Astrocyte (in vitro differentiated cells and primary cell): Measurements from ENCODE around the gene TYW3. TPM values are rescaled to one million over a fixed set of nuclear protein-coding genes. Genes with fewer than 3 reads are reported as not detected.
"Not testable (repeated sequence)": the region's sequence is repeated elsewhere in the genome, so short reads cannot be mapped to it uniquely, and the experiment has no call there.

Source experiments
- DNase-seq: peaks from one replicate; pipeline ENCODE4 v3.0.0-alpha.2; 2010; ENCODE audit warnings: low read depth
- FAIRE-seq: peaks from 2 replicates; lab custom pipeline; 2011; peaks lifted over from hg19 to GRCh38; lab: Jason Lieb, UNC
- H2AFZ ChIP-seq: 2 replicates; pipeline ENCODE4 v1.6.0; 2012; ENCODE audit warnings: low read depth, low read length, inconsistent platforms
- H3K27ac ChIP-seq: 2 replicates; pipeline ENCODE4 v1.5.1; 2011; ENCODE audit warnings: low read depth, low read length, inconsistent platforms
- H3K27me3 ChIP-seq: 2 replicates; pipeline ENCODE4 v1.6.0; 2011; ENCODE audit warnings: low read length, inconsistent platforms; ENCODE audit not compliant: insufficient read depth
- H3K36me3 ChIP-seq: 2 replicates; pipeline ENCODE4 v1.5.1; 2011; ENCODE audit warnings: low read length, inconsistent platforms; ENCODE audit not compliant: insufficient read depth
- H3K4me1 ChIP-seq: 2 replicates; pipeline ENCODE4 v1.5.1; 2011; ENCODE audit warnings: low read length, inconsistent platforms; ENCODE audit not compliant: insufficient read depth
- H3K4me2 ChIP-seq: 2 replicates; pipeline ENCODE4 v1.6.0; 2012; ENCODE audit warnings: low read length, inconsistent platforms
- H3K4me3 ChIP-seq: 2 replicates; pipeline ENCODE4 v1.5.1; 2011; ENCODE audit warnings: low read depth, mild to moderate bottlenecking, low read length, inconsistent platforms; ENCODE audit not compliant: insufficient read depth
- H3K79me2 ChIP-seq: 2 replicates; pipeline ENCODE4 v1.6.0; 2012; ENCODE audit warnings: mild to moderate bottlenecking, low read length, inconsistent platforms; ENCODE audit not compliant: insufficient read depth
- H3K9ac ChIP-seq: 2 replicates; pipeline ENCODE4 v1.6.0; 2012; ENCODE audit warnings: mild to moderate bottlenecking, low read length, inconsistent platforms
- H3K9me3 ChIP-seq: 2 replicates; pipeline ENCODE4 v1.5.1; 2012; ENCODE audit warnings: low read depth, mild to moderate bottlenecking, low read length, inconsistent platforms; ENCODE audit not compliant: insufficient read depth
- H4K20me1 ChIP-seq: 2 replicates; pipeline ENCODE4 v1.6.0; 2012; ENCODE audit warnings: low read length, inconsistent platforms; ENCODE audit not compliant: insufficient read depth
- H3K27ac Mint-ChIP-seq: one replicate; pipeline ENCODE4 v1.8.0; 2021; ENCODE audit warnings: mild to moderate bottlenecking, mixed read lengths; ENCODE audit not compliant: unreplicated experiment
- H3K27me3 Mint-ChIP-seq: one replicate; pipeline ENCODE4 v1.8.0; 2021; ENCODE audit warnings: low read depth, mixed read lengths; ENCODE audit not compliant: unreplicated experiment
- H3K36me3 Mint-ChIP-seq: one replicate; pipeline ENCODE4 v1.8.0; 2021; ENCODE audit warnings: low read depth, mixed read lengths; ENCODE audit not compliant: unreplicated experiment
- H3K4me1 Mint-ChIP-seq: one replicate; pipeline ENCODE4 v1.8.0; 2021; ENCODE audit warnings: low read depth, mixed read lengths; ENCODE audit not compliant: unreplicated experiment
- H3K4me3 Mint-ChIP-seq: one replicate; pipeline ENCODE4 v1.8.0; 2021; ENCODE audit warnings: mild to moderate bottlenecking, moderate library complexity, mixed read lengths; ENCODE audit not compliant: unreplicated experiment
- H3K9me3 Mint-ChIP-seq: one replicate; pipeline ENCODE4 v1.8.0; 2021; ENCODE audit warnings: mild to moderate bottlenecking, mixed read lengths; ENCODE audit not compliant: unreplicated experiment
- EZH2 ChIP-seq: IDR thresholded peaks from 2 replicates; pipeline ENCODE4 v1.6.1; 2012; ENCODE audit warnings: mild to moderate bottlenecking, low read length, inconsistent platforms; ENCODE audit not compliant: insufficient read depth
- total RNA-seq: library from RNA; stranded (reverse); gene quantifications from 2 replicates; pipeline ENCODE4 v1.2.1, GENCODE V29; 2021
- TF ChIP-seq, protein P1 (sequence below): IDR thresholded peaks from 2 replicates; pipeline ENCODE4 v1.5.1; 2011; ENCODE audit warnings: low read depth, mild to moderate bottlenecking, inconsistent platforms, low read length, moderate library complexity; ENCODE audit not compliant: insufficient read depth

Gene TYW3
- total RNA-seq, 1 donor from 2014 or later: 19.4 TPM

GRCh38 chr1:74729741-74730478 is 3.0 kb upstream of the TYW3 start:
- H3K27me3 Mint-ChIP-seq: no peaks in the 10 kb centered on the region
- Histone ChIP-seq H3K4me2 (peak overlapping the region; percentile 44), H3K27me3 (no peaks in the 10 kb centered on the region), H2AFZ (no peak overlapping the region), H3K9me3 (peaks cover 5% of the 10 kb centered on the region), H3K36me3 (no peaks in the 10 kb centered on the region), H4K20me1 (no peaks in the 10 kb centered on the region), H3K4me3 (no peak overlapping the region), H3K79me2 (peaks cover 55% of the 10 kb centered on the region), H3K9ac (no peak overlapping the region), H3K27ac (no peak overlapping the region), H3K4me1 (peaks cover 19% of the 10 kb centered on the region)
- FAIRE-seq: peak; percentile 45
- DNase-seq: peak; percentile 66
- H3K4me1 Mint-ChIP-seq: peaks cover 32% of the 10 kb centered on the region
- H3K4me3 Mint-ChIP-seq: no peak overlapping the region
- H3K9me3 Mint-ChIP-seq: peaks cover 6% of the 10 kb centered on the region
- peaks cover 10% of the 10 kb centered on the region for H3K36me3 Mint-ChIP-seq
- H3K27ac Mint-ChIP-seq: no peak overlapping the region
- TF ChIP-seq, protein P1, sequence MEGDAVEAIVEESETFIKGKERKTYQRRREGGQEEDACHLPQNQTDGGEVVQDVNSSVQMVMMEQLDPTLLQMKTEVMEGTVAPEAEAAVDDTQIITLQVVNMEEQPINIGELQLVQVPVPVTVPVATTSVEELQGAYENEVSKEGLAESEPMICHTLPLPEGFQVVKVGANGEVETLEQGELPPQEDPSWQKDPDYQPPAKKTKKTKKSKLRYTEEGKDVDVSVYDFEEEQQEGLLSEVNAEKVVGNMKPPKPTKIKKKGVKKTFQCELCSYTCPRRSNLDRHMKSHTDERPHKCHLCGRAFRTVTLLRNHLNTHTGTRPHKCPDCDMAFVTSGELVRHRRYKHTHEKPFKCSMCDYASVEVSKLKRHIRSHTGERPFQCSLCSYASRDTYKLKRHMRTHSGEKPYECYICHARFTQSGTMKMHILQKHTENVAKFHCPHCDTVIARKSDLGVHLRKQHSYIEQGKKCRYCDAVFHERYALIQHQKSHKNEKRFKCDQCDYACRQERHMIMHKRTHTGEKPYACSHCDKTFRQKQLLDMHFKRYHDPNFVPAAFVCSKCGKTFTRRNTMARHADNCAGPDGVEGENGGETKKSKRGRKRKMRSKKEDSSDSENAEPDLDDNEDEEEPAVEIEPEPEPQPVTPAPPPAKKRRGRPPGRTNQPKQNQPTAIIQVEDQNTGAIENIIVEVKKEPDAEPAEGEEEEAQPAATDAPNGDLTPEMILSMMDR: no peak
- TF ChIP-seq EZH2: no peak

DNA sequence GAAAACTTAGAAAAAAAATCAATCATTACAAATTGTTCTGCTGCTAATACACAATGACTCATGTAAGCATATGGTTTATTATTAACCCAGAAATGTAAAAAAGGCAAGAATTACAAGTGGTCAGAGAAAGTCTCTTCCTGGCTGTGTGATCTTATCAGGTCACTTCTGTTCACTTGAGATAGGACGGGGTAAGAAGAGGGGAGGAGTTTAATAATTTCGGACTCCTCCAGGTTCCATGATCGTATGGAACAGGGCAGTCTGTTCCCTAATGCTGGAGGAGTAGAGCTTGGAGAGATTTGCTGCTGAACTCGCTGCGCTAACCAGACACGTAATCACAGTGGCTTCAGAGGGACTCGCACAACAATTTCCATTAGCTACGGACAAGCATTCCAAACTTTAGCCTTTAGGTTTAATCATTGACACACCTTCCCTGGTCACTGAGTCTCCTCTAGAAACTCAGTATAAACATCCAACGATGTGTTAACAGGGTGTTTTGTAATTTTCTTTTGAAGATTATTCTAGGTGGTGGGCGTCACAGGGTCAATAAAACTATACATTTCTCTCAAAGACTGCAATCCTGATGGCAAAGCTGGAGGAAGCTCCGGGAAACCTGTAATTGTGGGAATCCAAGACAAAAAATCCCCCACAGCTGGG is 1.4 kb upstream of the TYW3 start:
- Histone ChIP-seq H3K27ac (no peak overlapping the region), H3K4me1 (peaks cover 19% of the 10 kb centered on the region), H3K9me3 (no peaks in the 10 kb centered on the region), H3K36me3 (no peaks in the 10 kb centered on the region), H3K4me2 (peak overlapping the region; percentile 92), H3K9ac (no peak overlapping the region), H3K79me2 (peaks cover 70% of the 10 kb centered on the region), H2AFZ (no peak overlapping the region), H3K4me3 (peak overlapping the region; percentile 29), H4K20me1 (no peaks in the 10 kb centered on the region), H3K27me3 (no peaks in the 10 kb centered on the region)
- Mint-ChIP-seq H3K4me1 (peaks cover 33% of the 10 kb centered on the region), H3K27me3 (no peaks in the 10 kb centered on the region), H3K36me3 (peaks cover 5% of the 10 kb centered on the region), H3K27ac (peak overlapping the region; percentile 35), H3K9me3 (peaks cover 4% of the 10 kb centered on the region), H3K4me3 (peak overlapping the region; percentile 77)
- FAIRE-seq (no peak), DNase-seq (peak; percentile 10)
- TF ChIP-seq, protein P1: no peak
- TF ChIP-seq EZH2: no peak

DNA sequence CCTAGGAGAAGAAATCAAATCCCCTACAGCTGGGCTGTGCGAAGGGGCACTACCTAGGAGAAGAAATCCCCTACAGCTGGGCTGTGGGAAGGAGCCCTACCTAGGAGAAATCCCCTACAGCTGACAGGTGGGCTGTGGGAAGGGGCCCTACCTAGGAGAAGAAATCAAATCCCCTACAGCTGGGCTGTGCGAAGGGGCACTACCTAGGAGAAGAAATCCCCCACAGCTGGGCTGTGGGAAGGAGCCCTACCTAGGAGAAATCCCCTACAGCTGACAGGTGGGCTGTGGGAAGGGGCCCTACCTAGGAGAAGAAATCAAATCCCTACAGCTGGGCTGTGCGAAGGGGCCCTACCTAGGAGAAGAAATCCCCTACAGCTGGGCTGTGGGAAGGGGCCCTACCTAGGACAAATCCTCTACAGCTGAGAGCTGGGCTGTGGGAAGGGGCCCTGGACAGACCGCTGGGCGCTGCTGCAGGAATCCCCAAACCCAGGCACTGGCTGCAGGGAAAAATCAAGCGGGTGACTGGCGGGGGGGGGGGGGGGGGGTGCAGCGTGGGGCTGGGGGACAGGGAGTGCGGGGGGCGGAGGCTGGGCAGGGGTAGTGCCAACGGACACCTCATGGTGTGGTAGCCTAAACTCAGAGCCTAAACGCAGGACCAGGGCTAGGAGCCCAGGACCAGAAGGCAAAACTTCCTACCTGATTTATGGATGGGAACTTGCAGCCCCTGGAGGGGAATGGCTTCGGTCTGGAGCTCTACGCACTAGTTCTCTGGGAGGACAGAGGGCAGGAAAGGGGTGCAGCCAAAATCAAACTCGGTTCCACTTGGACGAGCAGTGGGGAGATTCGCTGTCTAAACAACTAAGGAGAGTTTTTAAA is 643 bp upstream of the TYW3 start:
- H4K20me1 ChIP-seq, DNase-seq, H3K36me3 Mint-ChIP-seq, H3K9me3 ChIP-seq, H3K27me3 ChIP-seq, H3K27me3 Mint-ChIP-seq, H3K9me3 Mint-ChIP-seq, FAIRE-seq, H3K36me3 ChIP-seq: not testable (repeated sequence)
- Histone ChIP-seq H3K4me1 (peaks cover 19% of the 10 kb centered on the region), H3K4me2 (peak overlapping the region; percentile 92), H3K27ac (peak overlapping the region; percentile 91), H3K9ac (peak overlapping the region; percentile 94), H3K4me3 (peak overlapping the region; percentile 94), H3K79me2 (peaks cover 71% of the 10 kb centered on the region), H2AFZ (peak overlapping the region; percentile 98)
- peaks cover 33% of the 10 kb centered on the region for H3K4me1 Mint-ChIP-seq
- peak overlapping the region; percentile 98 for H3K4me3 Mint-ChIP-seq
- peak overlapping the region; percentile 98 for H3K27ac Mint-ChIP-seq
